Superior temporal gyrus (tissue), 1 donor: ENCODE data around the gene NPR3.

Experiments used
- DNase-seq: peaks from one replicate; pipeline ENCODE4 v3.0.0-alpha.2; 2016; ENCODE audit errors: extremely low spot score

The NPR3 gene

GRCh38 chr5:32711681-32712480, 760 bp downstream of the NPR3 start:
- DNase-seq: no peak

GRCh38 chr5:32712481-32713360, 1.6 kb downstream of the NPR3 start:
- DNase-seq: no peak

GRCh38 chr5:32713361-32713769, 2.2 kb downstream of the NPR3 start:
- no peak for DNase-seq

GRCh38 chr5:32713770-32714381, 2.8 kb downstream of the NPR3 start:
- DNase-seq: no peak

GRCh38 chr5:32714836-32715235, 3.7 kb downstream of the NPR3 start:
- no peak for DNase-seq

- DNase-seq: no peak
Observed at GRCh38 chr5:32720300-32720699, 9.2 kb downstream of the NPR3 start.

- DNase-seq: no peak
Observed at GRCh38 chr5:32721626-32722025, 10.5 kb downstream of the NPR3 start.

GRCh38 chr5:32722957-32723356, 11.8 kb downstream of the NPR3 start:
- no peak for DNase-seq

- no peak for DNase-seq
Observed at GRCh38 chr5:32724526-32724925, 13.4 kb downstream of the NPR3 start.

GRCh38 chr5:32726086-32726557, 15.0 kb downstream of the NPR3 start:
- no peak for DNase-seq

GRCh38 chr5:32729651-32730050, 18.5 kb downstream of the NPR3 start:
- DNase-seq: no peak

GRCh38 chr5:32733590-32734340, 22.6 kb downstream of the NPR3 start:
- no peak for DNase-seq

GRCh38 chr5:32734827-32735378, 23.8 kb downstream of the NPR3 start:
- DNase-seq: no peak

GRCh38 chr5:32735512-32735911, 24.4 kb downstream of the NPR3 start:
- no peak for DNase-seq

- DNase-seq: no peak
Observed at GRCh38 chr5:32736842-32737241, 25.7 kb downstream of the NPR3 start.

- DNase-seq: no peak
Observed at GRCh38 chr5:32740651-32741050, 29.5 kb downstream of the NPR3 start.

- no peak for DNase-seq
Observed at GRCh38 chr5:32745317-32745716, 34.2 kb downstream of the NPR3 start.

- DNase-seq: no peak
Observed at GRCh38 chr5:32752411-32752810, 41.3 kb downstream of the NPR3 start.

GRCh38 chr5:32753051-32753450, 41.9 kb downstream of the NPR3 start:
- no peak for DNase-seq

GRCh38 chr5:32753765-32754164, 42.6 kb downstream of the NPR3 start:
- DNase-seq: no peak

GRCh38 chr5:32754284-32754683, 43.2 kb downstream of the NPR3 start:
- DNase-seq: no peak
